HG02973 (cell line): ENCODE results near the gene IGHMBP2.
"Not testable (repeated sequence)": the region's sequence is repeated elsewhere in the genome, so short reads cannot be mapped to it uniquely, and the experiment has no call there.

Source experiments
- ATAC-seq: cut with Tn5 transposase; IDR thresholded peaks from one replicate; pipeline ENCODE4 v1.9.1; 2021; ENCODE audit warnings: moderate library complexity; ENCODE audit not compliant: unreplicated experiment

The IGHMBP2 gene

GRCh38 chr11:68959465-68960293 lies 56.0 kb downstream of the IGHMBP2 start:
- no peak for ATAC-seq

GRCh38 chr11:68960294-68961071 lies 56.8 kb downstream of the IGHMBP2 start:
- no peak for ATAC-seq

- ATAC-seq, result no peak
Observed at GRCh38 chr11:68961245-68961644, 57.6 kb downstream of the IGHMBP2 start.

GRCh38 chr11:68962527-68963250 lies 59.0 kb downstream of the IGHMBP2 start:
- no peak for ATAC-seq

- no peak for ATAC-seq
Observed at GRCh38 chr11:68963779-68964178, 60.1 kb downstream of the IGHMBP2 start.

- ATAC-seq, result no peak
Observed at GRCh38 chr11:68965901-68966853, 62.5 kb downstream of the IGHMBP2 start.

- no peak for ATAC-seq
Observed at GRCh38 chr11:68966894-68967780, 63.4 kb downstream of the IGHMBP2 start.

GRCh38 chr11:68968306-68969250 lies 64.9 kb downstream of the IGHMBP2 start:
- no peak for ATAC-seq

- no peak for ATAC-seq
Observed at GRCh38 chr11:68969386-68969785, 65.7 kb downstream of the IGHMBP2 start.

- ATAC-seq, result no peak
Observed at GRCh38 chr11:68970921-68971636, 67.4 kb downstream of the IGHMBP2 start.

- no peak for ATAC-seq
Observed at GRCh38 chr11:68973219-68973618, 69.5 kb downstream of the IGHMBP2 start.

GRCh38 chr11:68973706-68974105 lies 70.0 kb downstream of the IGHMBP2 start:
- ATAC-seq, result not testable (repeated sequence)

- ATAC-seq, result no peak
Observed at GRCh38 chr11:68974421-68975194, 70.9 kb downstream of the IGHMBP2 start.

GRCh38 chr11:68976095-68976494 lies 72.4 kb downstream of the IGHMBP2 start:
- ATAC-seq, result no peak

GRCh38 chr11:68976563-68976962 lies 72.9 kb downstream of the IGHMBP2 start:
- no peak for ATAC-seq

GRCh38 chr11:68977781-68978625 lies 74.3 kb downstream of the IGHMBP2 start:
- ATAC-seq, result no peak
